IMR-90 (cell line): ENCODE measurements around the gene SLC35F3. TPM values are rescaled to one million over a fixed set of nuclear protein-coding genes. Genes with fewer than 3 reads are reported as not detected.
A peak's percentile ranks its signal among the peaks of the same experiment; 100 is the strongest.

Experiments
- ATAC-seq: fragments of 200-7000 bp; cut with Tn5 transposase; 2 replicates; pipeline ENCODE4 v1.9.1; 2020; ENCODE audit warnings: low read depth, mild to moderate bottlenecking, moderate library complexity
- BruUV-seq: library from RNA; stranded (reverse); fragments of 400-500 nt; replicated peaks from 2 replicates; lab custom pipeline; 2021; lab: Mats Ljungman, UMichigan
- CTCF ChIA-PET: fragments of 300-600 bp; formaldehyde crosslinking; extraction: SDS; loops from one replicate; lab custom pipeline; 2021; ENCODE audit warnings: antibody characterized with exemption; lab: Yijun Ruan, JAX
- POLR2A ChIA-PET: fragments of 300-600 bp; sonication (Branson Sonifier 250); formaldehyde crosslinking; loops from one replicate; lab custom pipeline; 2022; ENCODE audit warnings: antibody characterized with exemption; ENCODE audit not compliant: unreplicated experiment; lab: Charles Lee
- DNase-seq: peaks from one replicate; pipeline ENCODE4 v3.0.0; 2013
- H2AFZ ChIP-seq: replicated peaks from 2 replicates; pipeline ENCODE3; 2013; ENCODE audit warnings: low read length, mild to moderate bottlenecking; ENCODE audit not compliant: poor library complexity
- H2AK5ac ChIP-seq: 2 replicates; pipeline ENCODE4 v1.6.1; 2013; ENCODE audit warnings: low read depth, low read length, inconsistent platforms
- H2AK9ac ChIP-seq: replicated peaks from 2 replicates; pipeline ENCODE3; 2013; ENCODE audit warnings: mild to moderate bottlenecking, low read depth, low read length, moderate library complexity; ENCODE audit not compliant: poor library complexity
- H2BK120ac ChIP-seq: 2 replicates; pipeline ENCODE4 v1.6.1; 2013; ENCODE audit warnings: low read depth, low read length, inconsistent platforms
- H2BK15ac ChIP-seq: 3 replicates; pipeline ENCODE4 v1.6.1; 2013; ENCODE audit warnings: low read depth, low read length, inconsistent platforms
- H2BK20ac ChIP-seq: 2 replicates; pipeline ENCODE4 v1.6.1; 2013; ENCODE audit warnings: low read depth, mild to moderate bottlenecking, inconsistent platforms, low read length, moderate library complexity
- H2BK5ac ChIP-seq: 2 replicates; pipeline ENCODE4 v1.6.1; 2013; ENCODE audit warnings: mild to moderate bottlenecking, low read depth, low read length, inconsistent platforms; ENCODE audit not compliant: poor library complexity, severe bottlenecking
- H3K14ac ChIP-seq: replicated peaks from 2 replicates; pipeline ENCODE4 v1.6.1; 2013; ENCODE audit warnings: low read depth, low read length, inconsistent platforms
- H3K18ac ChIP-seq: 2 replicates; pipeline ENCODE4 v1.6.1; 2013; ENCODE audit warnings: low read depth, low read length, control low read depth
- H3K23ac ChIP-seq: 2 replicates; pipeline ENCODE4 v1.6.1; 2013; ENCODE audit warnings: low read depth, low read length, inconsistent platforms
- H3K27ac ChIP-seq: 2 replicates; pipeline ENCODE4 v1.5.1; 2013; ENCODE audit warnings: mild to moderate bottlenecking, control low read depth, low read length; ENCODE audit not compliant: insufficient read depth
- H3K27me3 ChIP-seq: 2 replicates; pipeline ENCODE4 v1.6.1; 2013; ENCODE audit warnings: low read length; ENCODE audit not compliant: control insufficient read depth, insufficient read depth
- H3K36me3 ChIP-seq: 2 replicates; pipeline ENCODE4 v1.6.1; 2013; ENCODE audit warnings: low read length, mixed read lengths; ENCODE audit not compliant: control insufficient read depth, insufficient read depth
- H3K4ac ChIP-seq: 2 replicates; pipeline ENCODE4 v1.6.1; 2013; ENCODE audit warnings: low read depth, low read length, inconsistent platforms
- H3K4me1 ChIP-seq: 2 replicates; pipeline ENCODE4 v1.6.1; 2013; ENCODE audit warnings: low read length, mixed read lengths; ENCODE audit not compliant: control insufficient read depth, insufficient read depth
- H3K4me2 ChIP-seq: 2 replicates; pipeline ENCODE4 v1.6.1; 2013; ENCODE audit warnings: low read depth, mild to moderate bottlenecking, control low read depth, low read length, moderate library complexity
- H3K4me3 ChIP-seq: 2 replicates; pipeline ENCODE4 v1.5.1; 2013; ENCODE audit warnings: low read depth, mild to moderate bottlenecking, control low read depth, low read length, moderate library complexity; ENCODE audit not compliant: insufficient read depth
- H3K56ac ChIP-seq: 2 replicates; pipeline ENCODE4 v1.6.1; 2013; ENCODE audit warnings: low read length, inconsistent platforms; ENCODE audit not compliant: insufficient read depth; ENCODE audit errors: extremely low read depth
- H3K79me1 ChIP-seq, 2 experiments: 2 replicates each; pipeline ENCODE4 v1.6.1; 2013; ENCODE audit warnings: low read length in 2 of 2, inconsistent platforms in 1 of 2, low read depth in 1 of 2
- H3K9ac ChIP-seq: 2 replicates; pipeline ENCODE4 v1.6.1; 2013; ENCODE audit warnings: low read depth, low read length, control low read depth
- H3K9me1 ChIP-seq: 2 replicates; pipeline ENCODE4 v1.6.1; 2013; ENCODE audit warnings: low read length, inconsistent platforms; ENCODE audit not compliant: insufficient read depth
- H3K9me3 ChIP-seq: 2 replicates; pipeline ENCODE4 v1.6.1; 2013; ENCODE audit warnings: low read length; ENCODE audit not compliant: control insufficient read depth, insufficient read depth
- H4K20me1 ChIP-seq: 2 replicates; pipeline ENCODE4 v1.6.1; 2013; ENCODE audit warnings: low read length, inconsistent platforms; ENCODE audit not compliant: insufficient read depth
- H4K5ac ChIP-seq: 2 replicates; pipeline ENCODE4 v1.6.1; 2013; ENCODE audit warnings: mild to moderate bottlenecking, low read depth, low read length, control low read depth
- H4K8ac ChIP-seq, 2 experiments: 2 replicates each; pipeline ENCODE4 v1.6.1; 2013; ENCODE audit warnings: low read depth in 2 of 2, low read length in 2 of 2, control low read depth in 1 of 2, inconsistent platforms in 1 of 2
- H4K91ac ChIP-seq: 2 replicates; pipeline ENCODE4 v1.6.1; 2013; ENCODE audit warnings: low read depth, low read length, inconsistent platforms; ENCODE audit not compliant: insufficient read depth
- BHLHE40 ChIP-seq: fragments of 150-350 bp; IDR thresholded peaks from 2 replicates; pipeline ENCODE4 v1.6.1; 2016; ENCODE audit warnings: mild to moderate bottlenecking, low read depth, low read length
- CEBPB ChIP-seq: IDR thresholded peaks from 2 replicates; pipeline ENCODE4 v1.6.1; 2012; ENCODE audit warnings: low read depth, low read length, improper control_type of control experiment
- CHD1 ChIP-seq: IDR thresholded peaks from 2 replicates; pipeline ENCODE4 v1.6.1; 2012; ENCODE audit warnings: low read depth, low read length, improper control_type of control experiment
- CTCF ChIP-seq: conservative IDR thresholded peaks from 2 replicates; pipeline ENCODE4 v1.5.1; 2012; ENCODE audit warnings: mild to moderate bottlenecking, low read depth, low read length, improper control_type of control experiment
- ELK1 ChIP-seq: fragments of 150-350 bp; IDR thresholded peaks from 2 replicates; pipeline ENCODE4 v1.6.1; 2016; ENCODE audit warnings: low read depth, mild to moderate bottlenecking, low read length, moderate library complexity, borderline replicate concordance
- FOS ChIP-seq: fragments of 150-350 bp; IDR thresholded peaks from 2 replicates; pipeline ENCODE4 v1.6.1; 2016; ENCODE audit warnings: low read depth, low read length
- MAFK ChIP-seq: IDR thresholded peaks from 2 replicates; pipeline ENCODE4 v1.6.1; 2012; ENCODE audit warnings: low read depth, low read length, improper control_type of control experiment
- MAZ ChIP-seq: IDR thresholded peaks from 2 replicates; pipeline ENCODE4 v1.6.1; 2012; ENCODE audit warnings: low read depth, mild to moderate bottlenecking, low read length, improper control_type of control experiment, moderate library complexity, borderline replicate concordance
- MXI1 ChIP-seq: IDR thresholded peaks from 2 replicates; pipeline ENCODE4 v1.6.1; 2012; ENCODE audit warnings: low read depth, mild to moderate bottlenecking, low read length, moderate library complexity, borderline replicate concordance
- NFE2L2 ChIP-seq: fragments of 150-350 bp; IDR thresholded peaks from 2 replicates; pipeline ENCODE4 v1.6.1; 2016; ENCODE audit warnings: low read depth, mild to moderate bottlenecking, low read length
- POLR2A ChIP-seq: IDR thresholded peaks from 2 replicates; pipeline ENCODE4 v1.6.1; 2012; ENCODE audit warnings: mild to moderate bottlenecking, low read depth, low read length
- RAD21 ChIP-seq: IDR thresholded peaks from 2 replicates; pipeline ENCODE4 v1.6.1; 2012; ENCODE audit warnings: low read length, improper control_type of control experiment
- RCOR1 ChIP-seq: IDR thresholded peaks from 2 replicates; pipeline ENCODE4 v1.6.1; 2012; ENCODE audit warnings: mild to moderate bottlenecking, low read length, improper control_type of control experiment; ENCODE audit not compliant: insufficient replicate concordance
- RFX5 ChIP-seq: IDR thresholded peaks from 2 replicates; pipeline ENCODE4 v1.8.0; 2012; ENCODE audit warnings: low read depth, mild to moderate bottlenecking, low read length, moderate library complexity
- SMC3 ChIP-seq: fragments of 150-350 bp; IDR thresholded peaks from 2 replicates; pipeline ENCODE4 v1.6.1; 2016; ENCODE audit warnings: low read depth, mild to moderate bottlenecking, antibody characterized with exemption, low read length, moderate library complexity
- USF2 ChIP-seq: fragments of 150-350 bp; IDR thresholded peaks from 2 replicates; pipeline ENCODE4 v1.6.1; 2017; ENCODE audit warnings: mild to moderate bottlenecking, antibody characterized with exemption, low read length, low read depth
- WGBS, 2 experiments: methylation state at CpG; one replicate each; pipeline versions ENCODE4 v1.1.5 to v1.1.7; 2013; ENCODE audit warnings: missing lambda C conversion rate in 2 of 2; ENCODE audit not compliant: insufficient read length in 1 of 2; ENCODE audit errors: extremely low coverage in 2 of 2; 5-methylcytosine and 5-hydroxymethylcytosine counted together
- dilution Hi-C: fragments of 300-500 bp; cut with HindIII; formaldehyde crosslinking; loops from one replicate; pipeline ENCODE4 v1.14.3; 2018; ENCODE audit warnings: low sequenced_read_pairs; ENCODE audit not compliant: unreplicated experiment
- in situ Hi-C: fragments of 300-500 bp; cut with MboI; formaldehyde crosslinking; loops from 3 replicates; pipeline ENCODE4 v1.14.3; 2019; ENCODE audit warnings: low sequenced_read_pairs, inconsistent platforms, mixed read lengths
- intact Hi-C: fragments of 100-400 bp; cut with micrococcal nuclease; formaldehyde crosslinking; loops from 2 replicates; pipeline ENCODE4 v1.10.0; 2022
- polyA plus RNA-seq, 3 experiments: library from polyadenylated mRNA; depleted of rRNA; stranded (reverse); fragments of >200 nt; gene quantifications; 2 replicates each; pipeline ENCODE4 v1.2.3, GENCODE V29; 2012; ENCODE audit warnings: low replicate concordance in 1 of 3
- total RNA-seq: library from RNA; depleted of rRNA; stranded (reverse); fragments of >200 nt; gene quantifications from 2 replicates; pipeline ENCODE4 v1.2.3, GENCODE V29; 2012

SLC35F3 gene
- total and polyA plus RNA-seq, 2 of the 4 experiments (the other 2 are of a cell fraction): under 0.01 to 0.17 TPM

- no peak overlapping the region for H4K91ac ChIP-seq
- ATAC-seq (no peak), DNase-seq (no peak)
- no peak overlapping the region for H3K9ac ChIP-seq
- no peak overlapping the region for H2AK5ac ChIP-seq
- H3K79me1 ChIP-seq: no peaks in the 10 kb centered on the region
- TF ChIP-seq SMC3 (no peak), CEBPB (no peak), MAFK (no peak), RFX5 (no peak), CHD1 (no peak), USF2 (no peak), FOS (no peak), ELK1 (no peak), POLR2A (no peak), RAD21 (no peak), RCOR1 (no peak), MXI1 (no peak), CTCF (no peak), MAZ (no peak), NFE2L2 (no peak), BHLHE40 (no peak)
- H4K8ac ChIP-seq: peak overlapping the region; percentile 9 to 71; a peak in 2 of 4 replicates
- H3K9me3 ChIP-seq: no peaks in the 10 kb centered on the region
- no peak overlapping the region for H3K56ac ChIP-seq
- H2BK20ac ChIP-seq: no peak overlapping the region; the same call in 1 of the 2 replicates
- peak overlapping the region; percentile 72; the same call in 1 of the 2 replicates for H4K5ac ChIP-seq
- no peaks in the 10 kb centered on the region for H3K36me3 ChIP-seq
- dilution Hi-C loops: no loop called here
- H3K4me1 ChIP-seq: peaks cover 7% of the 10 kb centered on the region; the same call in 1 of the 2 replicates
- H3K27ac ChIP-seq: no peak overlapping the region
- peak overlapping the region; percentile 46 for H2BK5ac ChIP-seq
- no peak overlapping the region for H2BK15ac ChIP-seq
- ChIA-PET POLR2A (no interaction called here), CTCF (no interaction called here)
- H3K27me3 ChIP-seq: no peaks in the 10 kb centered on the region
- H2AFZ ChIP-seq: no peak overlapping the region
- intact Hi-C loops: no loop called here
- no peak overlapping the region for H3K4me2 ChIP-seq
- H3K4ac ChIP-seq: no peak overlapping the region
- no TSS peak for BruUV-seq
- H3K14ac ChIP-seq: no peak overlapping the region
- peak overlapping the region; percentile 32; the same call in 1 of the 2 replicates for H3K18ac ChIP-seq
- H4K20me1 ChIP-seq: no peaks in the 10 kb centered on the region
- peak overlapping the region; percentile 42; the same call in 1 of the 2 replicates for H2BK120ac ChIP-seq
- H3K23ac ChIP-seq: no peak overlapping the region
- H3K9me1 ChIP-seq: no peaks in the 10 kb centered on the region
- no peak overlapping the region for H2AK9ac ChIP-seq
- 33% methylated on average over 1 of the region's 2 CpGs; no CpG with 5 or more reads in 1 of the 2 experiments for WGBS, 2 experiments
- in situ Hi-C loops: no loop called here
- H3K4me3 ChIP-seq: no peak overlapping the region
Measured at GRCh38 chr1:234150892-234151291, 246.4 kb downstream of the SLC35F3 start.
